NCI-H1092 (cell line): ENCODE measurements around the gene SEPSECS.
A peak's percentile ranks its signal among the peaks of the same experiment; 100 is the strongest.

Experiments used
- DNase-seq: peaks from one replicate; lab custom pipeline; 2025; lab: John Stamatoyannopoulos, UW

The SEPSECS gene

GRCh38 chr4:25159837-25160713 is at the start of gene SEPSECS:
TSS of gene SEPSECS (minus strand) at chr4:25160449. CDS start at chr4:25160369, 80 bp downstream.
- DNase-seq, result peak; percentile 96

DNA sequence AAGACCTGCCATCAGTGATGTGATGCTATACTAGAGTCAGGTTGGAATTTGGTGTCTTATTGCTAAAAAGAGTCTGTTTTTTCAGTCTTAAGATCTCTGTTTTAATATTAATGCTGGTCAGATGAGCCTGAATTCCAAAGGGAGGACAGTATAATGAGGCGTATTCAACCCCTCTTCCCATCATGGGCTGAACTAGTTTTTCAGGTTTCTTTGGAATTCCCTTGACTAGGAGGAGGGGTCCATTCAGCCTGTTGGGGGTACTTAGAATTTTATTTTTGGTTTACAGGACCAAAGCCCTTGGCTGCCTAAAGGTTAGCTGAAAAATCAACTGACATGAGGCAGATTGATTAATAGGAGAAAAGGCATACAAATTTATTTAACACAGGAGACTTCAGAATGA is 49.5 kb upstream of the SEPSECS start:
- DNase-seq, result no peak

DNA sequence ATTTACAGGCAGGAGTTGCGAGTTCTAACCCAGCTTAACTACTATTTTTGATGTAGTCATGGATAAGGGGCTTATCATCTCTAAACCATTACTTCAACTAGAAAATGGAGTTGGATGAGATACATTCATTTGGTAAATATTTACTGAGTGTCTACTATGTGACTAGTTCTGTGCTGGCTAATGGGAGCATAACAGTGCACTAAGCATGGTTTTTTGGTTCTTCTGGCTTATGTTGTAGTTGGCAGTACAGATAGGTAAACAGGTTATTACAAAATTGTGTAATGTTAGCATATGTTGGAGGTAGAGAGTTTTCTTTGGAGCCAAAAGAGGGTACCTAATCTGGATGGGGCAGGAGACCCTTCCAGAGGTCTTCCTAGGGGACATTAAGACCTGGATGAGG is 47.7 kb upstream of the SEPSECS start:
- no peak for DNase-seq

GRCh38 chr4:25198713-25199112 is 38.5 kb upstream of the SEPSECS start:
- no peak for DNase-seq

DNA sequence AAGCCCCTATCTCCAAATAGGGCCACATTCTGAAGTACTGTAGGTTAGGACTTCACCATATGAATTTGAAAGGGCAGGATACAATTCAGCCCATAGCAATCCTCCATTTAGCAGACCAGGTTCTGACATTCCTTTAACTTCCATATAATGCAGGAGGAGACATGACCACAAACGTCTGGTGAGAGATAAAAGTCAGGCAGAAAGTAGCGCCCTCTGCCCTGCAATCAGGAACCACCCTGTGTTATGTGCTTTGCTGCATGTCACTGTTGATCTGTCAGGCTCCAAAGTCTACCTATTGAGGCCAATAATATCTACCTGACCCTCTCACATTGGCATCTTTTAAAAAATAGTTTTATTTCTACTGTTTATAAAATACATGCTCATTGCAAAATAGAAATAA is 30.2 kb upstream of the SEPSECS start:
- DNase-seq, result no peak

DNA sequence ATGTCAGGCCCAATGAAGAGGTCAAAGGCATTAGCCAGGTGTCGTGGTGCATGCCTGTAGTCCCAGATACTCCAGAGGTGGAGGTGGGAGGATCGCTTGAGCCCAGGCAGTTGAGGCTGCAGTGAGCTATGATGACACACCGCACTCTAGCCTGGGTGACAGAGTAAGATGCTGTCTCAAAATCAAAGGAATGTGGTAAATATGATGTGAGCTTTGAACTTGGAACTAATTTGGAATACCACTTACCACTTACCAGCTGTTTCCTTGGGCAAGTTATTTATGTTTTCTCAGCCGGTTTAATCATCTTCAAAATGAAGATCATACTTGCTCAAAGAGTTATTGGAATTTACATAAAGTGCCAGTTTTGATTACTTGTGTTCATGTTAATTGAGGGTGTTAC is 23.8 kb upstream of the SEPSECS start:
- DNase-seq, result no peak

DNA sequence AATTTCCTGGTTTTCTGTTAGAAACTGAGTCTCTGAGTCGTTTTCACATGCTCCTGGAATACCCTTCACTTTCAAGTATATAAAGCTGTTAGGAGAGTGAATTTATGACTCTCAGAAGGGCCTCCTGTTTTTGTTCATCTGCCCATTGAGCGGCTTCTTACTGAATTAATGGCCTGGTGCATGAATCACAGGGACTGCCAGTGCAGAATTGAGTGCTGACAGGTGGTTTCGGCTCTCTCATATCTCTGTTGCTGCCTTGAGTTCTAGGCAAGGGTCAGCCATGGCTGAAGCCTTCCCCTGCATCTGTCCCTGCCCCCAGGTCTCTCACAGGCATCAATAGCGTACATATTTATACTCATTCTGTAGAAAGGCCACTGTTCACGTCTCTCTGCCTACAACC is 22.7 kb upstream of the SEPSECS start:
- DNase-seq, result no peak

- peak; percentile 16 for DNase-seq
These were observed 20.4 kb upstream of the SEPSECS start for GRCh38 chr4:25180524-25181131.

DNA sequence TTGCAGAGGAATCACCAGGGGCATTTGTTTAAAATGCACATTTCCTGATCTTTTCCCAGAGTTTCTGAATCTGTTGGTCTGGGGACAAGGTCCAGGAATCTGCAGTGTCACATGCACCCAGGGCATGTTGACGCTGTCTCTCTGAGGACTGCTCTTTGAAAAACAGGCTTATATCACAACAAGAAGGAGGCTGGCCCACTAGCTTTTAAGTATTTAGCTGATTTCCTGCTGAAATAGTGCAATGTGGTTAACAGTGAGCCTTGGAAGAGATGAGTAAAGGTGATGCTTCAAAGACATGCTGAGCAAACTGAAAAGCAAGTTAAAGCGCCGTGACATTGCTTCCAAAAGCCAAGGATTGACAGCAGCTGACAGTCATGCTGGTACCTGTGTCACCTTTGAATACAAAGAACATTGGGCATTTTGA is 18.6 kb upstream of the SEPSECS start:
- no peak for DNase-seq

DNA sequence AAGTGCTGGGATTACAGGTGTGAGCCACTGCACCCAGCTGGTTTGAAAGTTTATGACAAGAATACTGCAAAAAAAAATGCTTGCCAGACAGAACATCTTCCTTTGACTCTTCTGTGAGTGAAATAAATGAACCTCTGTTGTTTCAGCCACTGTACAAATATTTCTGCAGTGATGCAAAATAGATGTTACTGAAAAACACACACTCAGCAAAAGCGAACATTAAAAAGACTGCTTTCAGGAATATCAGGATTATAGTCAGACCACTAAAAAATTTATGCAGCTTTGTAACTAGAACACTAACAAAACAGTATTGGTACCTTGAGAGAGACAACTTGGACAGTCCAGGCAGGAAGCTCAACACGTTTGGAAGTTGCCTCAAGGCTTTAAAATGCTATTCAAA is 16.9 kb upstream of the SEPSECS start:
- DNase-seq, result no peak

DNA sequence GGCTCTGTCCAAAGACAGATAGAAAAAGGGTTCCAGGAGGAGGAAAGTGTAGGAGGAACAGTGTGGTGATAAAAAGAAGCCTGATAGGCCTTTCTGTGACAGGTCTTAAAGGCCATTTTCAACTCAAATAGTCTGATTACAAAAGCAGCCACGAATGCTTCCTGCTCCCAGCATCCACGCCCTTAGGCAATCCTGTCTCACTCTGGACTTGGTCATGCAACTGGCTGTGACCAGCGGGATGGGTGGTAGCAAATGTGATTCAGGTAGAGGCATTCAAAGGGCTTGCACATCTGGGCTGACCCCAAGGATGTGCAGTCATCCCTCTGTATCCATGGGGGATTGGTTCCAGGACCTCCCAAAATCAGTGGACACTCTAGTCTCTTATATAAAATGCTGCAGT is 14.4 kb upstream of the SEPSECS start:
- no peak for DNase-seq

- DNase-seq, result no peak
These were observed 13.0 kb upstream of the SEPSECS start for GRCh38 chr4:25172961-25173915.

DNA sequence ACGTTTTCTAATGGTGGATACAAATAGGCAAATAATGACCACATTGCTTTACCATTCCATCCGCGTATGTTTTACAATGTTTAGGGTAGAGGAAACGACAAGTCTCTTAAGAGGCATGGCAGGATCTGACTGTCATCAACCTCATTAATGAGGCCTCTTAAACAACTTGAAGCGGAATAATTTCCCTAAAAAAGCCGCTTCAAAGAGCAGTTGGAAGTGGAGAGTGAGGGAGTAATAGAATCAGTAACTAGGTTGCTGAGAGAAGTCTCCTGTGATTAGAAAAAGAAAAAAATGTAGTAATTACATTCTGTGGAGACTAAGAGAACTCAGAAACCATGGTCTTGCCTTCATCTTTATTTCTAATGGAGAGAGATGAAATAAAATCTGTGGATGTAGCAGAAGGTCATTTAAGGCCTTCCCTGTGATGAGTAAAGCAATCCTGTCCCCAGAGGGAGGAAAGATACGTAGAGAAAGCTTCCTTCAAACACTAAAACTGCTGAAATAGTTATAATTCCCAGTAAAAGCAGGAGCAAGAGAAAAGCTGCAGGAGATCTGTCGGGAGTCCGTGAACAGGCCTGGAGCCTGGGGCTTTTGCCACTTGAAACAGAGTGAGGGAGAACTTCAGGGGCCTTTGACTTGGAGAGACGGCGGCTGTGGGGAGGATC is 11.1 kb upstream of the SEPSECS start:
- no peak for DNase-seq

GRCh38 chr4:25169446-25169845 is 9.2 kb upstream of the SEPSECS start:
- no peak for DNase-seq

DNA sequence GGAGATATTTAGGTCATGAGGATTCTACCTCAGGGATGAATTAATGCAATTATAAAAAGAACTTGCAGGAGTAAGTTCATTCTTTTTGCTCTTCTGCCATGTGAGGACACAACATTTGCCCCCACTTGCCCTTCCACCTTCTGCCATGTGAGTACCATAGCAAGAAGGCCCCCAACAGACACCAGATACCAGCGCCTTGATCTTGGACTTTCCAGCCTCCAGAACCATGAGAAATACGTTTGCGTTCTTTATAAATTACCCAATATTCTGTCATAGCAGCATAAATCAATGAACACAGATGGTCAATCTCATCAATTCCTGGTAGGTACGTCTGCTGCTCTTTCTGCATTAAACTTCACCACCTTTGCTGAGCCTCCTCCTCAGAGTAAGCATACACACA is 5.7 kb upstream of the SEPSECS start:
- no peak for DNase-seq

DNA sequence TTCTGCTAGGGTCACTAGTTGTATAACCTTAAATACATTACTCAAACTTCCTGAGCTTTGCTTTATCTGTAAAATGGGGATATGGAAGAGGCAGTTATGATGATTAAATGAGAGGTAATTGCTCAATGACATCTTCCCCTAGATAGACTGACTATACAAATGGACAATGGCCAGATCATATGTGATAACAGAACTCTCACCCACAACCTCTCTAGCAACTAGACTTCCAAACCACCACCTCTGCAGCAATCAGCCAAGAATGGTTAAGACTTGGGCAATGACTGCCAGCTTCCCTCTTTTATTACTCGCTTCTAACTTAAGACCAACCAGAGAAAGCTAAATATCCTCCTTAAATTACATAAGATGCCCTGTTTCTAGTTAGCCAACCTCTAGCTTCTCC is 2.9 kb upstream of the SEPSECS start:
- no peak for DNase-seq

GRCh38 chr4:25162566-25162965 is 2.3 kb upstream of the SEPSECS start:
- DNase-seq, result no peak

DNA sequence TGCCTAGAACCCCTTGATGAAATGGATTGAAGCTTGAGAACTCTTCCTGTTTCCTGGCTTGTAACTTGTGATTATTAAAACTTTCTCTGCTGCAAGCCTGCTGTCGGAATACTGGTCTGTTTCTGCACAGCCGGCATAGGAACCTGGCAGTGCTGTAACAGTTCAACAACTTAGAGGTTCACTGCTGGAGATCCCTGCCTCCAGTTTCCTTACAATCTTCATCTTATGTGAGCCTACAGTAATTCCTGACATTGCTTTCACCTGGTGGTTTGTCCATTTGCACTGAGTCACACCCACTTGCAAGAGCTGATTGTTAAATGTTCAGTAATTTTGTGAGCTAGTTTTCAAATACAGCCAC is 1.3 kb upstream of the SEPSECS start:
- no peak for DNase-seq

DNA sequence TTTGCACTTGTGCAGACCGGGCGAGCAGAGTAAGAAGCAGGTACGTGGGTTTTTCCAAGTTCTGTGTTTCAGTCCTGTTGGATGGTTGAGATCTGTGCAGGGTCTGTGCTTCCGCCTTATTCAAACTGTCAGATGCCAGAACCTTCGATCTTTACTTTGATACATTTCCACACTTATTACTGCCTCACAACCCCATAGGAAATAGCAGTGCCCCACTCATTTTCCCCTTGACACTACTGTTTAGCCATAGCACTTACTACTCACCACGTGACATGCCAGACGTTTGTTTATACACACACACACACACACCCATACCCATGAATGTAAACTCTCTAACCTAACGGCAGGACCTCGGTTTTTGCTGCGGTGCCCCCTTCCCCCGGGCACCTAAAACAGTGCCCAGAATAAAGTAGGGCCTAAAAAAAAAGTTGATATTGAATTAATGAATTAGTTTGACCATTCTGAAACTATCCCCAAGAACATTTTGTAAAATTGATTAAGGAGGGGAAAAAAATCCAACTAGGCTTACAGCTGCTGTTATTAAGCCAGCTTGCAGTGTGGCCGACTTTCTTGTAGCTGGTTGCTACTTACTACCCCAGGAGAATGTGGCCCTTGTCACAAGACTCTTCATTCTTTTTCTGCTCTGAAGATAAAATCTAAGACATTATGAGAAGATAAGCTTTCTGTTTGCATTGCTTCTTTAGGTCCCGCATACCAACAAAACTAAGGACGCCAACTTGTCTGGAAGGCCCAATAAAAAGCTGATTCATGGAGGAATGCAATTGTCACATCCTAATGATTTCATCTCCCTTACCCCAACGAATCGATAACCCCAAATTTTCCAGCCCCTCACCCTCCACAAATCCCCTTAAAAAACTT is 704 bp upstream of the SEPSECS start:
- DNase-seq, result no peak

GRCh38 chr4:25158817-25159216 is 1.4 kb downstream of the SEPSECS start:
- DNase-seq, result no peak

DNA sequence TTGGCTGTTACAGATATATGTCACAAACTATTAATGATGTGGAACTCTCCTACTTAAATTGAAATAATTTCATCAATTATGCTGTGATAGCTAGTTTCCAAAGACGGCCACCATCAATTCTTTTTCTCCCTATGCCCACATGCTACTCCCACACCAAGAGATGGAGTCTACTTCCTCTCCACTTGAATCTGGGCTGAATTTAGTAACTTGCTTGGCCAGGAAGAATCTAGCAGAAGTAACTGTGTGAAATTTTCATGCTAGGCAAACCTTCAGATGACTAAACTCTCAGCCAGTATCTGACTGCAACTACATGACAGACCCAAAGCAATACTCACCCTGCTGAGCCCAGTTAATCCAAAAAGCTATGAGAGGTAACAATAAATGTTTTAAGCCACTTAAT is 3.2 kb downstream of the SEPSECS start:
- DNase-seq, result no peak
